ENCODE results near the gene ABCA1. TPM values are rescaled to one million over a fixed set of nuclear protein-coding genes. Genes with fewer than 3 reads are reported as not detected.

Gene ABCA1
- total and polyA plus RNA-seq, 10 of the 15 experiments (the other 5 are each of a cell fraction or from before 2014, with no cell fraction given): 0.01 to 0.56 (median 0.16) TPM

DNA sequence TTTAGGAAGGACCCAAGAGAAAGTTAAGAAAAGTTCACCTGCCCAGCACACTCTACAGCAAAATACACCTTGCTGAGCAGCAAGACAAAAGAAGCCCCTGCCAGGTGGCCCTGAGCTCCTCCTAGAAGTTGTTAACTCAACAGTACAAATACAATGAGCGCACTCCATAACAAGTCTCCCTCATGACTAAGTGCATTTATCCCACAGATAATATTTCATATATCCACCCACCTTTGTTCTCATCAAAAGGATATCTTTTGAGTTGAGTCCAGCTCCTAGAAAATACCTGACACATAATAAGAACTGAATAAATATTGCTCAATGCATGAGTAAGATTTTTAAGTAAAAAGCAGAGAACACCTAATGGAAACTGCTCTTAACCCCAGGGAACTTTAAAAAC lies 73.3 kb downstream of the ABCA1 start:
- H2AFZ ChIP-seq (ENCODE audit: control insufficient read depth, low read depth, low read length): no peak overlapping the region
- H3K27me3 ChIP-seq (replicated peaks in 1 of 2; ENCODE audit: control insufficient read depth in 2 of 2, insufficient read depth in 2 of 2, low read length in 1 of 2): no peaks in the 10 kb centered on the region
- H3K4me2 ChIP-seq (ENCODE audit: control insufficient read depth, insufficient read depth): no peak overlapping the region
- in situ Hi-C loops (cut with MboI): no loop called here
- DNase-seq (ENCODE audit: low read depth, low spot score) (no peak), FAIRE-seq (no peak), ATAC-seq (no peak)
- H4K20me1 ChIP-seq (ENCODE audit: control insufficient read depth, insufficient read depth): no peaks in the 10 kb centered on the region
- POLR2A ChIA-PET: no interaction called here
- SMC1A ChIA-PET (ENCODE audit: uncharacterized antibody, unreplicated experiment): interaction anchor here (1.1 kb wide), 1 partner anchor 55 kb away, joined by 4 read pairs; no protein-coding TSS in a partner anchor
- 82% methylated on average over 1 of the region's 1 CpG for WGBS (ENCODE audit: insufficient coverage, insufficient replicate concordance, low lambda C conversion rate, missing lambda C conversion rate)
- no peaks in the 10 kb centered on the region for H3K36me3 ChIP-seq (ENCODE audit: control insufficient read depth in 2 of 2, insufficient read depth in 2 of 2, low read length in 1 of 2)
- no peaks in the 10 kb centered on the region for H3K9me3 ChIP-seq (replicated peaks; ENCODE audit: control insufficient read depth, insufficient read depth, low read length)
- H3K4me1 ChIP-seq (ENCODE audit: control insufficient read depth, insufficient read depth, low read length): no peaks in the 10 kb centered on the region
- no peak overlapping the region for H3K4me3 ChIP-seq
- no peak overlapping the region for H3K9ac ChIP-seq (ENCODE audit: control insufficient read depth, insufficient read depth, low read length)
- CTCF ChIA-PET: interaction anchor here (1.4 kb wide), 1 partner anchor 8 kb away, joined by 5 read pairs; no protein-coding TSS in a partner anchor
- BruUV-seq (replicated peaks): no TSS peak
- RAD21 ChIA-PET (ENCODE audit: unreplicated experiment): interaction anchor here (0.8 kb wide), 1 partner anchor 9 kb away, joined by 3 read pairs; no protein-coding TSS in a partner anchor
- intact Hi-C loops (cut with micrococcal nuclease; ENCODE audit: unreplicated experiment): no loop called here
- H3K79me2 ChIP-seq (ENCODE audit: control insufficient read depth, insufficient read depth, low read length): no peaks in the 10 kb centered on the region
- H3K27ac ChIP-seq (ENCODE audit: control insufficient read depth, insufficient read depth): no peak overlapping the region
- TF ChIP-seq POU2F2 (IDR thresholded peaks at IDR 0.05; ENCODE audit: borderline replicate concordance, low read depth, low read length): no peak
- no peak for TF ChIP-seq FOXK2 (IDR thresholded peaks at IDR 0.05)
- TF ChIP-seq MEF2A (IDR thresholded peaks at IDR 0.05; ENCODE audit: insufficient read depth, low read depth, low read length): no peak
- no peak for TF ChIP-seq SP1 (IDR thresholded peaks at IDR 0.05; ENCODE audit: low read depth, low read length)
- no peak for TF ChIP-seq SMC3 (IDR thresholded peaks at IDR 0.05; ENCODE audit: borderline replicate concordance, low read length)
- TF ChIP-seq ZNF207 (IDR thresholded peaks at IDR 0.05; ENCODE audit: borderline replicate concordance): no peak
- TF ChIP-seq, protein P1, sequence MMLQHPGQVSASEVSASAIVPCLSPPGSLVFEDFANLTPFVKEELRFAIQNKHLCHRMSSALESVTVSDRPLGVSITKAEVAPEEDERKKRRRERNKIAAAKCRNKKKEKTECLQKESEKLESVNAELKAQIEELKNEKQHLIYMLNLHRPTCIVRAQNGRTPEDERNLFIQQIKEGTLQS (IDR thresholded peaks at IDR 0.05; ENCODE audit: borderline replicate concordance, extremely low read depth, low read depth, low read length): no peak
- no peak for TF ChIP-seq E4F1 (IDR thresholded peaks at IDR 0.05; ENCODE audit: borderline replicate concordance, partially characterized antibody)
- no peak for TF ChIP-seq ZBTB4 (CRISPR knock-in tag; IDR thresholded peaks at IDR 0.05)
- TF ChIP-seq, protein P2, sequence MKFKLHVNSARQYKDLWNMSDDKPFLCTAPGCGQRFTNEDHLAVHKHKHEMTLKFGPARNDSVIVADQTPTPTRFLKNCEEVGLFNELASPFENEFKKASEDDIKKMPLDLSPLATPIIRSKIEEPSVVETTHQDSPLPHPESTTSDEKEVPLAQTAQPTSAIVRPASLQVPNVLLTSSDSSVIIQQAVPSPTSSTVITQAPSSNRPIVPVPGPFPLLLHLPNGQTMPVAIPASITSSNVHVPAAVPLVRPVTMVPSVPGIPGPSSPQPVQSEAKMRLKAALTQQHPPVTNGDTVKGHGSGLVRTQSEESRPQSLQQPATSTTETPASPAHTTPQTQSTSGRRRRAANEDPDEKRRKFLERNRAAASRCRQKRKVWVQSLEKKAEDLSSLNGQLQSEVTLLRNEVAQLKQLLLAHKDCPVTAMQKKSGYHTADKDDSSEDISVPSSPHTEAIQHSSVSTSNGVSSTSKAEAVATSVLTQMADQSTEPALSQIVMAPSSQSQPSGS (IDR thresholded peaks at IDR 0.05; ENCODE audit: low read length): no peak
- TF ChIP-seq ETV6 (conservative IDR thresholded peaks at IDR 0.05 in 1 of 2, IDR thresholded peaks at IDR 0.05 in 1 of 2; ENCODE audit: borderline replicate concordance in 1 of 2, low read depth in 1 of 2): no peak
- TF ChIP-seq IRF4 (IDR thresholded peaks at IDR 0.05; ENCODE audit: low read depth, low read length): no peak
- no peak for TF ChIP-seq EED (IDR thresholded peaks at IDR 0.05; ENCODE audit: low read depth)
- no peak for TF ChIP-seq FOXM1 (IDR thresholded peaks at IDR 0.05; ENCODE audit: low read depth, low read length)
- TF ChIP-seq, protein P3, sequence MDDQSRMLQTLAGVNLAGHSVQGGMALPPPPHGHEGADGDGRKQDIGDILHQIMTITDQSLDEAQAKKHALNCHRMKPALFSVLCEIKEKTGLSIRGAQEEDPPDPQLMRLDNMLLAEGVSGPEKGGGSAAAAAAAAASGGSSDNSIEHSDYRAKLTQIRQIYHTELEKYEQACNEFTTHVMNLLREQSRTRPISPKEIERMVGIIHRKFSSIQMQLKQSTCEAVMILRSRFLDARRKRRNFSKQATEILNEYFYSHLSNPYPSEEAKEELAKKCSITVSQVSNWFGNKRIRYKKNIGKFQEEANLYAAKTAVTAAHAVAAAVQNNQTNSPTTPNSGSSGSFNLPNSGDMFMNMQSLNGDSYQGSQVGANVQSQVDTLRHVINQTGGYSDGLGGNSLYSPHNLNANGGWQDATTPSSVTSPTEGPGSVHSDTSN (IDR thresholded peaks at IDR 0.05; ENCODE audit: insufficient replicate concordance, low read depth, low read length): no peak
